IMR-90 (cell line): Measurements from ENCODE around the gene GDF3. TPM values are rescaled to one million over a fixed set of nuclear protein-coding genes. Genes with fewer than 3 reads are reported as not detected.

Experiments used
- ATAC-seq: fragments of 200-7000 bp; cut with Tn5 transposase; 2 replicates; pipeline ENCODE4 v1.9.1; 2020; ENCODE audit warnings: low read depth, mild to moderate bottlenecking, moderate library complexity
- BruUV-seq: library from RNA; stranded (reverse); fragments of 400-500 nt; replicated peaks from 2 replicates; lab custom pipeline; 2021; lab: Mats Ljungman, UMichigan
- CTCF ChIA-PET: fragments of 300-600 bp; formaldehyde crosslinking; extraction: SDS; loops from one replicate; lab custom pipeline; 2021; ENCODE audit warnings: antibody characterized with exemption; lab: Yijun Ruan, JAX
- POLR2A ChIA-PET: fragments of 300-600 bp; sonication (Branson Sonifier 250); formaldehyde crosslinking; loops from one replicate; lab custom pipeline; 2022; ENCODE audit warnings: antibody characterized with exemption; ENCODE audit not compliant: unreplicated experiment; lab: Charles Lee
- DNase-seq: peaks from one replicate; pipeline ENCODE4 v3.0.0; 2013
- H2AFZ ChIP-seq: replicated peaks from 2 replicates; pipeline ENCODE3; 2013; ENCODE audit warnings: low read length, mild to moderate bottlenecking; ENCODE audit not compliant: poor library complexity
- H2AK5ac ChIP-seq: 2 replicates; pipeline ENCODE4 v1.6.1; 2013; ENCODE audit warnings: low read depth, low read length, inconsistent platforms
- H2AK9ac ChIP-seq: replicated peaks from 2 replicates; pipeline ENCODE3; 2013; ENCODE audit warnings: mild to moderate bottlenecking, low read depth, low read length, moderate library complexity; ENCODE audit not compliant: poor library complexity
- H2BK120ac ChIP-seq: 2 replicates; pipeline ENCODE4 v1.6.1; 2013; ENCODE audit warnings: low read depth, low read length, inconsistent platforms
- H2BK15ac ChIP-seq: 3 replicates; pipeline ENCODE4 v1.6.1; 2013; ENCODE audit warnings: low read depth, low read length, inconsistent platforms
- H2BK20ac ChIP-seq: 2 replicates; pipeline ENCODE4 v1.6.1; 2013; ENCODE audit warnings: low read depth, mild to moderate bottlenecking, inconsistent platforms, low read length, moderate library complexity
- H2BK5ac ChIP-seq: 2 replicates; pipeline ENCODE4 v1.6.1; 2013; ENCODE audit warnings: mild to moderate bottlenecking, low read depth, low read length, inconsistent platforms; ENCODE audit not compliant: poor library complexity, severe bottlenecking
- H3K14ac ChIP-seq: replicated peaks from 2 replicates; pipeline ENCODE4 v1.6.1; 2013; ENCODE audit warnings: low read depth, low read length, inconsistent platforms
- H3K18ac ChIP-seq: 2 replicates; pipeline ENCODE4 v1.6.1; 2013; ENCODE audit warnings: low read depth, low read length, control low read depth
- H3K23ac ChIP-seq: 2 replicates; pipeline ENCODE4 v1.6.1; 2013; ENCODE audit warnings: low read depth, low read length, inconsistent platforms
- H3K27ac ChIP-seq: 2 replicates; pipeline ENCODE4 v1.5.1; 2013; ENCODE audit warnings: mild to moderate bottlenecking, control low read depth, low read length; ENCODE audit not compliant: insufficient read depth
- H3K27me3 ChIP-seq: 2 replicates; pipeline ENCODE4 v1.6.1; 2013; ENCODE audit warnings: low read length; ENCODE audit not compliant: control insufficient read depth, insufficient read depth
- H3K36me3 ChIP-seq: 2 replicates; pipeline ENCODE4 v1.6.1; 2013; ENCODE audit warnings: low read length, mixed read lengths; ENCODE audit not compliant: control insufficient read depth, insufficient read depth
- H3K4ac ChIP-seq: 2 replicates; pipeline ENCODE4 v1.6.1; 2013; ENCODE audit warnings: low read depth, low read length, inconsistent platforms
- H3K4me1 ChIP-seq: 2 replicates; pipeline ENCODE4 v1.6.1; 2013; ENCODE audit warnings: low read length, mixed read lengths; ENCODE audit not compliant: control insufficient read depth, insufficient read depth
- H3K4me2 ChIP-seq: 2 replicates; pipeline ENCODE4 v1.6.1; 2013; ENCODE audit warnings: low read depth, mild to moderate bottlenecking, control low read depth, low read length, moderate library complexity
- H3K4me3 ChIP-seq: 2 replicates; pipeline ENCODE4 v1.5.1; 2013; ENCODE audit warnings: low read depth, mild to moderate bottlenecking, control low read depth, low read length, moderate library complexity; ENCODE audit not compliant: insufficient read depth
- H3K56ac ChIP-seq: 2 replicates; pipeline ENCODE4 v1.6.1; 2013; ENCODE audit warnings: low read length, inconsistent platforms; ENCODE audit not compliant: insufficient read depth; ENCODE audit errors: extremely low read depth
- H3K79me1 ChIP-seq, 2 experiments: 2 replicates each; pipeline ENCODE4 v1.6.1; 2013; ENCODE audit warnings: low read length in 2 of 2, inconsistent platforms in 1 of 2, low read depth in 1 of 2
- H3K9ac ChIP-seq: 2 replicates; pipeline ENCODE4 v1.6.1; 2013; ENCODE audit warnings: low read depth, low read length, control low read depth
- H3K9me1 ChIP-seq: 2 replicates; pipeline ENCODE4 v1.6.1; 2013; ENCODE audit warnings: low read length, inconsistent platforms; ENCODE audit not compliant: insufficient read depth
- H3K9me3 ChIP-seq: 2 replicates; pipeline ENCODE4 v1.6.1; 2013; ENCODE audit warnings: low read length; ENCODE audit not compliant: control insufficient read depth, insufficient read depth
- H4K20me1 ChIP-seq: 2 replicates; pipeline ENCODE4 v1.6.1; 2013; ENCODE audit warnings: low read length, inconsistent platforms; ENCODE audit not compliant: insufficient read depth
- H4K5ac ChIP-seq: 2 replicates; pipeline ENCODE4 v1.6.1; 2013; ENCODE audit warnings: mild to moderate bottlenecking, low read depth, low read length, control low read depth
- H4K8ac ChIP-seq, 2 experiments: 2 replicates each; pipeline ENCODE4 v1.6.1; 2013; ENCODE audit warnings: low read depth in 2 of 2, low read length in 2 of 2, control low read depth in 1 of 2, inconsistent platforms in 1 of 2
- H4K91ac ChIP-seq: 2 replicates; pipeline ENCODE4 v1.6.1; 2013; ENCODE audit warnings: low read depth, low read length, inconsistent platforms; ENCODE audit not compliant: insufficient read depth
- BHLHE40 ChIP-seq: fragments of 150-350 bp; IDR thresholded peaks from 2 replicates; pipeline ENCODE4 v1.6.1; 2016; ENCODE audit warnings: mild to moderate bottlenecking, low read depth, low read length
- CEBPB ChIP-seq: IDR thresholded peaks from 2 replicates; pipeline ENCODE4 v1.6.1; 2012; ENCODE audit warnings: low read depth, low read length, improper control_type of control experiment
- CHD1 ChIP-seq: IDR thresholded peaks from 2 replicates; pipeline ENCODE4 v1.6.1; 2012; ENCODE audit warnings: low read depth, low read length, improper control_type of control experiment
- CTCF ChIP-seq: conservative IDR thresholded peaks from 2 replicates; pipeline ENCODE4 v1.5.1; 2012; ENCODE audit warnings: mild to moderate bottlenecking, low read depth, low read length, improper control_type of control experiment
- ELK1 ChIP-seq: fragments of 150-350 bp; IDR thresholded peaks from 2 replicates; pipeline ENCODE4 v1.6.1; 2016; ENCODE audit warnings: low read depth, mild to moderate bottlenecking, low read length, moderate library complexity, borderline replicate concordance
- FOS ChIP-seq: fragments of 150-350 bp; IDR thresholded peaks from 2 replicates; pipeline ENCODE4 v1.6.1; 2016; ENCODE audit warnings: low read depth, low read length
- MAFK ChIP-seq: IDR thresholded peaks from 2 replicates; pipeline ENCODE4 v1.6.1; 2012; ENCODE audit warnings: low read depth, low read length, improper control_type of control experiment
- MAZ ChIP-seq: IDR thresholded peaks from 2 replicates; pipeline ENCODE4 v1.6.1; 2012; ENCODE audit warnings: low read depth, mild to moderate bottlenecking, low read length, improper control_type of control experiment, moderate library complexity, borderline replicate concordance
- MXI1 ChIP-seq: IDR thresholded peaks from 2 replicates; pipeline ENCODE4 v1.6.1; 2012; ENCODE audit warnings: low read depth, mild to moderate bottlenecking, low read length, moderate library complexity, borderline replicate concordance
- NFE2L2 ChIP-seq: fragments of 150-350 bp; IDR thresholded peaks from 2 replicates; pipeline ENCODE4 v1.6.1; 2016; ENCODE audit warnings: low read depth, mild to moderate bottlenecking, low read length
- POLR2A ChIP-seq: IDR thresholded peaks from 2 replicates; pipeline ENCODE4 v1.6.1; 2012; ENCODE audit warnings: mild to moderate bottlenecking, low read depth, low read length
- RAD21 ChIP-seq: IDR thresholded peaks from 2 replicates; pipeline ENCODE4 v1.6.1; 2012; ENCODE audit warnings: low read length, improper control_type of control experiment
- RCOR1 ChIP-seq: IDR thresholded peaks from 2 replicates; pipeline ENCODE4 v1.6.1; 2012; ENCODE audit warnings: mild to moderate bottlenecking, low read length, improper control_type of control experiment; ENCODE audit not compliant: insufficient replicate concordance
- RFX5 ChIP-seq: IDR thresholded peaks from 2 replicates; pipeline ENCODE4 v1.8.0; 2012; ENCODE audit warnings: low read depth, mild to moderate bottlenecking, low read length, moderate library complexity
- SMC3 ChIP-seq: fragments of 150-350 bp; IDR thresholded peaks from 2 replicates; pipeline ENCODE4 v1.6.1; 2016; ENCODE audit warnings: low read depth, mild to moderate bottlenecking, antibody characterized with exemption, low read length, moderate library complexity
- USF2 ChIP-seq: fragments of 150-350 bp; IDR thresholded peaks from 2 replicates; pipeline ENCODE4 v1.6.1; 2017; ENCODE audit warnings: mild to moderate bottlenecking, antibody characterized with exemption, low read length, low read depth
- WGBS, 2 experiments: methylation state at CpG; one replicate each; pipeline versions ENCODE4 v1.1.5 to v1.1.7; 2013; ENCODE audit warnings: missing lambda C conversion rate in 2 of 2; ENCODE audit not compliant: insufficient read length in 1 of 2; ENCODE audit errors: extremely low coverage in 2 of 2; 5-methylcytosine and 5-hydroxymethylcytosine counted together
- dilution Hi-C: fragments of 300-500 bp; cut with HindIII; formaldehyde crosslinking; loops from one replicate; pipeline ENCODE4 v1.14.3; 2018; ENCODE audit warnings: low sequenced_read_pairs; ENCODE audit not compliant: unreplicated experiment
- in situ Hi-C: fragments of 300-500 bp; cut with MboI; formaldehyde crosslinking; loops from 3 replicates; pipeline ENCODE4 v1.14.3; 2019; ENCODE audit warnings: low sequenced_read_pairs, inconsistent platforms, mixed read lengths
- intact Hi-C: fragments of 100-400 bp; cut with micrococcal nuclease; formaldehyde crosslinking; loops from 2 replicates; pipeline ENCODE4 v1.10.0; 2022
- polyA plus RNA-seq, 3 experiments: library from polyadenylated mRNA; depleted of rRNA; stranded (reverse); fragments of >200 nt; gene quantifications; 2 replicates each; pipeline ENCODE4 v1.2.3, GENCODE V29; 2012; ENCODE audit warnings: low replicate concordance in 1 of 3
- total RNA-seq: library from RNA; depleted of rRNA; stranded (reverse); fragments of >200 nt; gene quantifications from 2 replicates; pipeline ENCODE4 v1.2.3, GENCODE V29; 2012

The GDF3 gene
- total and polyA plus RNA-seq, 2 of the 4 experiments (the other 2 are of a cell fraction) = not detected

GRCh38 chr12:7679251-7680045 is 16.1 kb downstream of the GDF3 start:
- no peaks in the 10 kb centered on the region for H3K9me1 ChIP-seq
- no peak overlapping the region for H3K9ac ChIP-seq
- in situ Hi-C loops = no loop called here
- H3K4me2 ChIP-seq = no peak overlapping the region
- CTCF ChIA-PET = no interaction called here
- POLR2A ChIA-PET = no interaction called here
- no peaks in the 10 kb centered on the region for H3K27me3 ChIP-seq
- no peak overlapping the region for H4K8ac ChIP-seq
- H3K23ac ChIP-seq = no peak overlapping the region
- no TSS peak for BruUV-seq
- no peak overlapping the region for H2BK120ac ChIP-seq
- intact Hi-C loops = no loop called here
- H3K79me1 ChIP-seq = no peaks in the 10 kb centered on the region
- H2AK9ac ChIP-seq = no peak overlapping the region
- no peak overlapping the region for H3K27ac ChIP-seq
- H3K4me1 ChIP-seq = no peaks in the 10 kb centered on the region
- H4K20me1 ChIP-seq = no peaks in the 10 kb centered on the region
- no peak overlapping the region for H2AFZ ChIP-seq
- no peak overlapping the region for H4K5ac ChIP-seq
- H3K56ac ChIP-seq = no peak overlapping the region
- no peak overlapping the region for H2AK5ac ChIP-seq
- no peak for TF ChIP-seq USF2
- no peak for TF ChIP-seq RFX5
- no peak for TF ChIP-seq CTCF
- no peak for TF ChIP-seq MAFK
- TF ChIP-seq SMC3 = no peak
- TF ChIP-seq FOS = no peak
- no peak for TF ChIP-seq POLR2A
- no peak for TF ChIP-seq RAD21
- TF ChIP-seq NFE2L2 = no peak
- no peak for TF ChIP-seq ELK1
- TF ChIP-seq MXI1 = no peak
- no peak for TF ChIP-seq MAZ
- no peak for TF ChIP-seq CHD1
- TF ChIP-seq BHLHE40 = no peak
- no peak for TF ChIP-seq RCOR1
- no peak for TF ChIP-seq CEBPB
- no peak overlapping the region for H2BK5ac ChIP-seq
- no peaks in the 10 kb centered on the region for H3K36me3 ChIP-seq
- H3K4ac ChIP-seq = no peak overlapping the region
- no peak overlapping the region for H2BK15ac ChIP-seq
- no peak overlapping the region for H3K4me3 ChIP-seq
- H4K91ac ChIP-seq = no peak overlapping the region
- ATAC-seq (no peak), DNase-seq (no peak)
- H3K14ac ChIP-seq = no peak overlapping the region
- H3K9me3 ChIP-seq = no peaks in the 10 kb centered on the region; the same call in 1 of the 2 replicates
- H3K18ac ChIP-seq = no peak overlapping the region
- WGBS, 2 experiments = 20% methylated on average over 2 of the region's 9 CpGs; no CpG with 5 or more reads in 1 of the 2 experiments
- dilution Hi-C loops = no loop called here
- H2BK20ac ChIP-seq = no peak overlapping the region
